Astrocyte of the cerebellum (primary cell): ENCODE results near the gene PPM1E.

Source experiments
- DNase-seq: peaks from one replicate; pipeline ENCODE4 v3.0.0-alpha.2; 2011; ENCODE audit warnings: low read depth
- H3K4me3 ChIP-seq: 2 replicates; pipeline ENCODE4 v1.5.1; 2011; ENCODE audit warnings: mild to moderate bottlenecking, low read depth, low read length, moderate library complexity
- CTCF ChIP-seq: IDR thresholded peaks from 2 replicates; pipeline ENCODE4 v1.5.1; 2012; ENCODE audit warnings: low read length, low read depth, moderate library complexity, mild to moderate bottlenecking; ENCODE audit errors: missing control alignments
- in situ Hi-C: cut with HindIII; loops from 2 replicates; pipeline ENCODE4 v1.10.0; 2017; ENCODE audit warnings: low sequenced_read_pairs

The PPM1E gene

DNA sequence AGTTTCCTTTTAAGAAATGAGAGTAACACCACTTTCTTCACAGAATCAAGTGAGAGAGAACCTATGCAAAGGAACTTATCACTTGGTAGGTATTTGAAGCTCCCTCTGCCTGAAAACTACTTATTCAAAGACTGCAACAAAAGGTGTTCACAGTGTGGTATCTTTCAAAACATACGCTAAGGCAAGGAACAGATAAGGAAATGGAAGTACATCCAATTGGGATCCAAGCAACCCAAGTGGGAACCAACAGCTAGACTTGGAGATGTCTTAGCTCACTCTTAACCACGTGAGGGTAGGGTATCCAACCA is 431 bp upstream of the PPM1E start:
- peak overlapping the region; percentile 67 for H3K4me3 ChIP-seq
- no peak for DNase-seq
- TF ChIP-seq CTCF: no peak
- in situ Hi-C loops: no loop called here

DNA sequence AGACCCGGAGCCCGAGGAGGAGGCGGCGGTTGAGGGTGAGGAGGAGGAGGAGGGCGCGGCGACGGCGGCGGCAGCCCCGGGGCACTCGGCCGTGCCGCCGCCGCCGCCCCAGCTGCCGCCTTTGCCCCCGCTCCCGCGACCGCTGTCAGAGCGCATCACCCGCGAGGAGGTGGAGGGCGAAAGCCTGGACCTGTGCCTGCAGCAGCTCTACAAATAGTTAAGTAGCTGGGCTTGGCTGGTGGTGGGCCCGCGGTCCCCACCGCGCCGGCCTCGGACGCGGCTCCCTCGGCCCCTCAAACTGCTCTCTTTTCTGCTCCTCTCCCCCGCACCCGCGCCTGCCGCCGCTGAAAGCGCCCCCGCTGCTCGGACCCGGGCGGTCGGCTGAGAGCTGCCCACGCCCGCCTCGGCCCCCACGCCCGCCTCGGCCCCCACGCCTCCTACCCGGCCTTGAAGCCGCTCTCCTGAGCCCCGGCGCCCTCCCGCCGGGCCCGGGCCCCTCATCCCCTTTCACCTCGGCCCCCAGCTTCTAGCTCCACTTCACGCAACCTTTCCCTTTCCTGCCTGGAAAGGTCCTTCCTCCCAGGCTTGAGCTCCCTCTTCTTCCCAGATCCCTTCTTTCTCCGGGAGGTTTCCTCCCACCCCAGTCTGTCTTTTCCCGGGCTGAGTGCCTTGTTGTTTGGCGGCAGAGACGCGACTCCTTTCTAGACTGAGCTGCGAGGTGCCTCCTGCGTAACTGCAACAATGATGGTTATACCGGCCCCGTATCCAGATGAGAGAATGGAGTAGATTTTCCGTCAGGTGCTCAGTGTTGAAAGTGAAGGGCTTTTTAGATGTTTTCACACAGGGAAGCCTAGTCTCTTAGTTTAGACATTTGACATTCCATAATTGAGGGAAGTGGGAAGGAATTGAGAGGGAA is 850 bp downstream of the PPM1E start:
- no peak for DNase-seq
- in situ Hi-C loops: no loop called here
- peak overlapping the region; percentile 67 for H3K4me3 ChIP-seq
- no peak for TF ChIP-seq CTCF

DNA sequence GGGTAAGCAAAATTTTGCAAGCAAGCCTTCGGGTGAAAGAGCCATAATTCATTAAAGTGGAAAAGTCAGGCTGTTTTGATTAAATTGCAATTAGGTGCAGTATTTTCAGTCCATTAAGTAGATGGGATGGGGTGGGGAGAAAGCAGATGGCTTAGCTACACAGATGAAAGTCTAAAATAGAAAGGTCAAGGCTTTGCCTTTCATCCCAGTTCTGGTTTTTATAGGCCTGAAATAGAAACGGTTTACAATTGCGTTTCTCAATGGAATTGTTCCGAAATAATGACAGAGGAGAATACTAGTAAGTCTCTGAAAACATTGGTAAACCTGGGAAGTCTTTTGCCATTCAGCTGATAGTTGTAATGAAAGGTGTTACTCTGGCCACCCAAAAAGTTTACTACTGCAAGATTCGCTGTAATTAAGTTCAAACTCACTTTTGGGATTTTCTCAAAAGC is 1.5 kb downstream of the PPM1E start:
- DNase-seq: no peak

GRCh38 chr17:58758890-58759289 is 3.2 kb downstream of the PPM1E start:
- DNase-seq: no peak
- in situ Hi-C loops: no loop called here
- H3K4me3 ChIP-seq: no peak overlapping the region
- no peak for TF ChIP-seq CTCF

More for the DNA sequence above, 1.5 kb downstream of the PPM1E start:
- peak overlapping the region; percentile 67 for H3K4me3 ChIP-seq
- no peak for TF ChIP-seq CTCF
- in situ Hi-C loops: no loop called here

DNA sequence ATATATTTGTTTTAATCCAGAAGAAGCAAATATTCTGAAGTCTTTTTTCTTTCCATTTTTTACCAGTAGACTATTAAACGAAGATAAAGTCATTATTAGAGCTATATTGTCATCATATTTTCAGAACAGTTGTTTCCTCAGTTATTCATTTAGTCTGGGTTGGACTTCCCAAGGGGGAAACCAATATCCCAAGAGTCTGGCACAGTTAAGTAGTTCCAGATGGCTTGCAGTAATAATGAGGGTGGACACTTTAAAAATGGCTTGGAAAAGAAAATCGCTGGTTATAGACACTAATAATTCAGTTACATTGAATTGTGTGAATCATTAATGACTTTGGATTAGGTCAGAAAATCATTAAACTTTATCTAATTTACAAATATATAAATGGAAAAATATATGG is 3.9 kb downstream of the PPM1E start:
- no peak for DNase-seq
- in situ Hi-C loops: no loop called here
- H3K4me3 ChIP-seq: no peak overlapping the region
- TF ChIP-seq CTCF: no peak

- H3K4me3 ChIP-seq: no peak overlapping the region
- in situ Hi-C loops: no loop called here
- no peak for TF ChIP-seq CTCF
- DNase-seq: no peak
Observed at GRCh38 chr17:58760248-58760647, 4.6 kb downstream of the PPM1E start.
